ENCODE results near the gene DLG2. TPM values are rescaled to one million over a fixed set of nuclear protein-coding genes. Genes with fewer than 3 reads are reported as not detected.

The DLG2 gene
- total RNA-seq, 4 donors from 2014 or later, result 37.9 to 71.5 (median 44.9) TPM

DNA sequence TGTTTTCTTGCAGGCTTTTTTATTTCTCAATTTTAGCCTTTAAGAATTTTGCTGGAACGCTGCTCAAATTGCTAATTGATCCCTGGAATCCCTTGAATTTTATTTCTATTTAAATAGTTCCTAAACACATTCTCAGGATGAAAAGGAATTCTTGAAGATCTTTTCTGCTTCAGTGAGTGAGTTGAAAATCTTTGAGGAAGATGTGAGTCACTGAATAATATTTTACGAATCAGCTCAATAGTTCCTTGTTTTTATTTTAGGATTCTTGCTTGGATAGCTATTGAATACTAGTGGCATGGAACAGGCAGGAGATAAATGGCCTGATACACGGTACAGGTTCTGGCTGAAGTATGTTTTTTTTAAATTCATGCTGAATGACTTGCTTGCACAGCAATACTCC is 2146.3 kb downstream of the DLG2 start:
- H3K4me3 ChIP-seq, result no peak overlapping the region
- 61% methylated on average over 3 of the region's 3 CpGs for WGBS
- H3K9me3 ChIP-seq, result no peaks in the 10 kb centered on the region
- H3K27ac ChIP-seq, result no peak overlapping the region
- no peaks in the 10 kb centered on the region for H3K4me1 ChIP-seq
- no peak for DNase-seq (ENCODE audit: low spot score in 2 of 2)
- H3K36me3 ChIP-seq, result no peaks in the 10 kb centered on the region
- TF ChIP-seq POLR2A (IDR thresholded peaks at IDR 0.05), result no peak
- TF ChIP-seq, protein P1, sequence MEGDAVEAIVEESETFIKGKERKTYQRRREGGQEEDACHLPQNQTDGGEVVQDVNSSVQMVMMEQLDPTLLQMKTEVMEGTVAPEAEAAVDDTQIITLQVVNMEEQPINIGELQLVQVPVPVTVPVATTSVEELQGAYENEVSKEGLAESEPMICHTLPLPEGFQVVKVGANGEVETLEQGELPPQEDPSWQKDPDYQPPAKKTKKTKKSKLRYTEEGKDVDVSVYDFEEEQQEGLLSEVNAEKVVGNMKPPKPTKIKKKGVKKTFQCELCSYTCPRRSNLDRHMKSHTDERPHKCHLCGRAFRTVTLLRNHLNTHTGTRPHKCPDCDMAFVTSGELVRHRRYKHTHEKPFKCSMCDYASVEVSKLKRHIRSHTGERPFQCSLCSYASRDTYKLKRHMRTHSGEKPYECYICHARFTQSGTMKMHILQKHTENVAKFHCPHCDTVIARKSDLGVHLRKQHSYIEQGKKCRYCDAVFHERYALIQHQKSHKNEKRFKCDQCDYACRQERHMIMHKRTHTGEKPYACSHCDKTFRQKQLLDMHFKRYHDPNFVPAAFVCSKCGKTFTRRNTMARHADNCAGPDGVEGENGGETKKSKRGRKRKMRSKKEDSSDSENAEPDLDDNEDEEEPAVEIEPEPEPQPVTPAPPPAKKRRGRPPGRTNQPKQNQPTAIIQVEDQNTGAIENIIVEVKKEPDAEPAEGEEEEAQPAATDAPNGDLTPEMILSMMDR (IDR thresholded peaks at IDR 0.05), result no peak
- no peaks in the 10 kb centered on the region for H3K27me3 ChIP-seq

DNA sequence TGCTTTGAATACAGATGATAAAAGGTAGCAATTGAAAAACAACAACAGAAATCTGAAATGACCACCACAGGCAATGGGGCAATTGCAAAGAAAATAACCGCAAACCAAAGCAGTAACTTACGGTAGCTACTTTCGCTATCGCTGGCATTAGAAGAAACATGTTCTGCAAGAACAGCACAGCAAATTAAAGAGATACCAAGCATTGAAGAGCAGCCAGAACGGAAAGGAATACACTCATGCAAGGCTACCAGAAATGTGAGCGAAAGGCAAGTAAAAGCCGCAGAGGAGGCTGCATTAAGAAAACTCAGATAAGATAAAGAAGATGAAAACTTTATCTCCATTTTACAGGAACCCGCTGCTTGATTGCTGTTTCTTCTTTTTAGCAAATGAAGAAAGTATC is 2146.9 kb downstream of the DLG2 start:
- TF ChIP-seq EP300 (IDR thresholded peaks at IDR 0.05), result no peak
- TF ChIP-seq POLR2A (IDR thresholded peaks at IDR 0.05), result no peak
- TF ChIP-seq POLR2AphosphoS5 (IDR thresholded peaks at IDR 0.05), result no peak
- TF ChIP-seq, protein P1 (IDR thresholded peaks at IDR 0.05), result no peak
- no peak overlapping the region for H3K27ac ChIP-seq
- 91% methylated on average over 8 of the region's 8 CpGs for WGBS
- no peaks in the 10 kb centered on the region for H3K9me3 ChIP-seq
- H3K4me1 ChIP-seq, result no peaks in the 10 kb centered on the region
- H3K27me3 ChIP-seq, result no peaks in the 10 kb centered on the region
- no peaks in the 10 kb centered on the region for H3K36me3 ChIP-seq
- no peak for DNase-seq (ENCODE audit: low spot score in 2 of 2)
- H3K4me3 ChIP-seq, result no peak overlapping the region

DNA sequence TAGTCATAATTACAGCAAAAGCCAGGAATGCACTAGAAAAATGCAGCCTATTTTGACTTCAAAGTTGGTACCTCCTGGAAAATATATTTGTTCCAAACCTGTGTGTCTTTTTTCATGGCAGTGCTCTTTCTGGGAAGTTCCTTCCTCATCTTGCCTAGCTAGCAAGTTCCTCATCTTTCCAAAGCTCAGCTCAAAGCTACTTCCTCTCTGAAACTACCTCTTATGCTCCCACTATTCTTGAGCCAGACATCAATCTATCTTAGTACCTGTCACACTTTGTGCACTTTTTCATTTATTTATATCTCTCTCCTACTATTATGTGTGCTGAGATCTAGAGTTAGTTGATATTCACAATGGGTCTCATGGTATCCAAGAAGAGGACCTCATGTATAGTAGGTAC is 2149.4 kb downstream of the DLG2 start:
- no peaks in the 10 kb centered on the region for H3K9me3 ChIP-seq
- H3K27me3 ChIP-seq, result no peaks in the 10 kb centered on the region
- DNase-seq (ENCODE audit: low spot score in 2 of 2), result no peak
- H3K4me1 ChIP-seq, result no peaks in the 10 kb centered on the region
- no peak overlapping the region for H3K4me3 ChIP-seq
- no peaks in the 10 kb centered on the region for H3K36me3 ChIP-seq
- H3K27ac ChIP-seq, result no peak overlapping the region
- TF ChIP-seq, protein P1 (IDR thresholded peaks at IDR 0.05), result no peak
- TF ChIP-seq POLR2A (IDR thresholded peaks at IDR 0.05) (no peak), POLR2AphosphoS5 (IDR thresholded peaks at IDR 0.05) (no peak), EP300 (IDR thresholded peaks at IDR 0.05) (no peak)

- Histone ChIP-seq H3K36me3 (no peaks in the 10 kb centered on the region), H3K4me3 (no peak overlapping the region), H3K27me3 (no peaks in the 10 kb centered on the region), H3K9me3 (no peaks in the 10 kb centered on the region), H3K27ac (no peak overlapping the region), H3K4me1 (no peaks in the 10 kb centered on the region)
- WGBS, result 84% methylated on average over 3 of the region's 3 CpGs
- TF ChIP-seq, protein P1 (IDR thresholded peaks at IDR 0.05), result no peak
- TF ChIP-seq EP300 (IDR thresholded peaks at IDR 0.05), result no peak
- TF ChIP-seq POLR2AphosphoS5 (IDR thresholded peaks at IDR 0.05), result no peak
- TF ChIP-seq POLR2A (IDR thresholded peaks at IDR 0.05), result no peak
- no peak for DNase-seq (ENCODE audit: low spot score in 2 of 2)
Observed at GRCh38 chr11:83475760-83476159, 2151.4 kb downstream of the DLG2 start.

- DNase-seq (ENCODE audit: low spot score in 2 of 2), result no peak
- Histone ChIP-seq H3K27ac (no peak overlapping the region), H3K9me3 (no peaks in the 10 kb centered on the region), H3K36me3 (no peaks in the 10 kb centered on the region), H3K4me3 (no peak overlapping the region), H3K4me1 (no peaks in the 10 kb centered on the region), H3K27me3 (no peaks in the 10 kb centered on the region)
- TF ChIP-seq POLR2AphosphoS5 (IDR thresholded peaks at IDR 0.05) (no peak), POLR2A (IDR thresholded peaks at IDR 0.05) (no peak), EP300 (IDR thresholded peaks at IDR 0.05) (no peak)
- TF ChIP-seq, protein P1 (IDR thresholded peaks at IDR 0.05), result no peak
- WGBS, result 61% methylated on average over 3 of the region's 3 CpGs
Observed at GRCh38 chr11:83473743-83474142, 2153.4 kb downstream of the DLG2 start.

Data from suprapubic skin (tissue), 4 donors.